Keratinocyte (primary cell): ENCODE results near the gene DUSP2. TPM values are rescaled to one million over a fixed set of nuclear protein-coding genes. Genes with fewer than 3 reads are reported as not detected.

Source experiments
- DNase-seq: peaks from one replicate; pipeline ENCODE4 v3.0.0-alpha.2; 2011; ENCODE audit warnings: low read depth, missing footprints, low spot score
- FAIRE-seq: peaks from 2 replicates; lab custom pipeline; 2011; peaks lifted over from hg19 to GRCh38; lab: Jason Lieb, UNC
- H2AFZ ChIP-seq: 2 replicates; pipeline ENCODE4 v1.6.0; 2012; ENCODE audit warnings: low read length, control low read depth, inconsistent platforms; ENCODE audit not compliant: control insufficient read depth
- H3K27ac ChIP-seq: 2 replicates; pipeline ENCODE4 v1.5.1; 2011; ENCODE audit warnings: low read length; ENCODE audit not compliant: control insufficient read depth, insufficient read depth
- H3K27me3 ChIP-seq: 3 replicates; pipeline ENCODE4 v1.6.0; 2011; ENCODE audit warnings: low read length; ENCODE audit not compliant: control insufficient read depth, insufficient read depth; ENCODE audit errors: extremely low read depth
- H3K36me3 ChIP-seq, 2 experiments: 2 replicates in 1 of 2; 3 replicates in 1 of 2; pipeline ENCODE4 v1.5.1; 2011; ENCODE audit warnings: low read length in 2 of 2, mild to moderate bottlenecking in 1 of 2; ENCODE audit not compliant: control insufficient read depth in 2 of 2, insufficient read depth in 2 of 2; ENCODE audit errors: extremely low read depth in 1 of 2
- H3K4me1 ChIP-seq: 3 replicates; pipeline ENCODE4 v1.5.1; 2011; ENCODE audit warnings: low read length; ENCODE audit not compliant: control insufficient read depth, insufficient read depth; ENCODE audit errors: extremely low read depth
- H3K4me2 ChIP-seq: 3 replicates; pipeline ENCODE4 v1.6.0; 2011; ENCODE audit warnings: low read depth, low read length; ENCODE audit not compliant: control insufficient read depth, insufficient read depth; ENCODE audit errors: extremely low read depth
- H3K4me3 ChIP-seq, 3 experiments: fragments of 200-600 bp in 1 of 3; sonication (generic) in 1 of 3; 2 replicates in 2 of 3; 3 replicates in 1 of 3; pipeline ENCODE4 v1.5.1; 2011 to 2016; ENCODE audit warnings: low read length in 3 of 3, mild to moderate bottlenecking in 3 of 3, control low read depth in 2 of 3, inconsistent platforms in 1 of 3, low read depth in 1 of 3, mixed read lengths in 1 of 3, mixed run types in 1 of 3, moderate library complexity in 1 of 3; ENCODE audit not compliant: control insufficient read depth in 2 of 3, insufficient read depth in 2 of 3; ENCODE audit errors: extremely low read depth in 1 of 3
- H3K79me2 ChIP-seq: 2 replicates; pipeline ENCODE4 v1.6.0; 2012; ENCODE audit warnings: low read length; ENCODE audit not compliant: control insufficient read depth, insufficient read depth
- H3K9ac ChIP-seq: 3 replicates; pipeline ENCODE4 v1.6.0; 2011; ENCODE audit warnings: low read length; ENCODE audit not compliant: control insufficient read depth, insufficient read depth; ENCODE audit errors: extremely low read depth
- H3K9me1 ChIP-seq: 3 replicates; pipeline ENCODE4 v1.6.0; 2011; ENCODE audit warnings: low read length; ENCODE audit not compliant: control insufficient read depth, insufficient read depth; ENCODE audit errors: extremely low read depth
- H3K9me3 ChIP-seq: 2 replicates; pipeline ENCODE4 v1.5.1; 2012; ENCODE audit warnings: low read depth, low read length; ENCODE audit not compliant: control insufficient read depth
- H4K20me1 ChIP-seq: 3 replicates; pipeline ENCODE4 v1.6.0; 2011; ENCODE audit warnings: low read length; ENCODE audit not compliant: control insufficient read depth, insufficient read depth; ENCODE audit errors: extremely low read depth
- EZH2 ChIP-seq: IDR thresholded peaks from one replicate; pipeline ENCODE4 v1.6.1; 2012; ENCODE audit warnings: inconsistent platforms, mild to moderate bottlenecking, low read length, moderate library complexity
- dilution Hi-C: fragments of 300-500 bp; cut with MboI; formaldehyde crosslinking; loops from one replicate; pipeline ENCODE4 v1.7.0; 2020; ENCODE audit warnings: low sequenced_read_pairs; ENCODE audit not compliant: extremely low pct_ligation_motif_present
- polyA plus RNA-seq, 5 experiments: library from polyadenylated mRNA; depleted of rRNA in 3 of 5; stranded (reverse) in 3 of 5; stranded (forward) in 1 of 5; unstranded in 1 of 5; fragments of >200 nt; gene quantifications; 1 replicate in 1 of 5; 2 replicates in 3 of 5; 3 replicates in 1 of 5; pipeline versions ENCODE4 v1.2.1 to v1.2.3, GENCODE V29; 2011 to 2012; ENCODE audit warnings: missing spikeins in 2 of 5, low read depth in 1 of 5, low replicate concordance in 1 of 5
- TF ChIP-seq, protein P1 (sequence below), 3 experiments: IDR thresholded peaks in 1 of 3; conservative IDR thresholded peaks in 1 of 3; optimal IDR thresholded peaks in 1 of 3; 2 replicates in 2 of 3; 3 replicates in 1 of 3; pipeline versions ENCODE3 to v1.5.1; 2011; ENCODE audit warnings: low read length in 3 of 3, mild to moderate bottlenecking in 3 of 3, moderate library complexity in 2 of 3, control low read depth in 1 of 3, inconsistent platforms in 1 of 3; ENCODE audit not compliant: insufficient read depth in 2 of 3; ENCODE audit errors: extremely low read depth in 1 of 3

The DUSP2 gene
- polyA plus RNA-seq, 1 donor (not counting 4 experiments of a cell fraction or from before 2014, with no cell fraction given) = 1.2 TPM

DNA sequence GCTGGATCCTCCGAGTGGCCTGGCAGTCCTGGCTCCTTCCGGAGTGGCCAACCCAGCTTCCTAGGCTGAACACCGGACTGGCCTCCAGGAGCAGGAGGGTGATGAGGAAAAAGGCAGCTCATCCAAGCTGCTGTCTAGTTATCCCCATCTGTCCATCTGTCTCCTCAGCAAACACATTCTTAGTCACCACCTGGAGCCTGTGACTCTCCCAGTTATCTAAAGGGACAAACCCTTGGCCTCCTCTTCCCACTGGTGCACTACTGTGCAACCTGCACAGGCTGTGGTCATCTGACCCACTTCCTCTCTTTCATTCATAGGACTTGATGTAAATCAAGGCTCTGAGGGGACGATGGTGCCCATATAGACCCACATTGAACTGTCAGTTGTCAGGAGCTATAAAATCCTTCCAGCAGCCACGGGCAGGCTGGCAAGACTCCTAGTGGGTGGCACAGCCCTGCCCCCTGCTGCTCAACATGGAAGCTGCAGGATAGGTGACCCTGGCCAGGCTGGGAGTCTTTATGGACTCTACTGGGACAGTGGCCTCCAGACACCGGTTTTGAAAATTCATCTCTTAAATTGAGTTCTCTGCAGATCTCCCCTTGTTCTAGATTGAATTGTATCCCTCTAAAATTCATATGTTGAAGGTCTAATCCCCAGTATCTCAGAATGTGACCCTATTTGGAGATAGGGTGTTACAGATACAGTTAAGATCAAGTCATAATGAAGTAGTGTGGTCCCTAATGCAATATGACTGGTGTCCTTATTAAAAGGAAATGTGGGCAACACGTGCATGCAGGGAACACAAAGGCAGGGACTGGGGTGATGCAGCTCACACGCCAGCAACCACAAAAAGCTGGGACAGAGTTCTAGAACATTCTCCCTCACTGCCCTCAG is 29.3 kb upstream of the DUSP2 start:
- H3K27ac ChIP-seq = no peak overlapping the region
- no peaks in the 10 kb centered on the region for H4K20me1 ChIP-seq
- no peak overlapping the region for H3K4me3 ChIP-seq
- no peaks in the 10 kb centered on the region for H3K9me1 ChIP-seq
- no peaks in the 10 kb centered on the region for H3K36me3 ChIP-seq
- FAIRE-seq (no peak), DNase-seq (no peak)
- dilution Hi-C loops = no loop called here
- no peaks in the 10 kb centered on the region for H3K27me3 ChIP-seq
- no peak overlapping the region for H3K4me2 ChIP-seq
- no peaks in the 10 kb centered on the region for H3K79me2 ChIP-seq
- H3K9ac ChIP-seq = no peak overlapping the region
- no peak overlapping the region for H2AFZ ChIP-seq
- TF ChIP-seq, protein P1, sequence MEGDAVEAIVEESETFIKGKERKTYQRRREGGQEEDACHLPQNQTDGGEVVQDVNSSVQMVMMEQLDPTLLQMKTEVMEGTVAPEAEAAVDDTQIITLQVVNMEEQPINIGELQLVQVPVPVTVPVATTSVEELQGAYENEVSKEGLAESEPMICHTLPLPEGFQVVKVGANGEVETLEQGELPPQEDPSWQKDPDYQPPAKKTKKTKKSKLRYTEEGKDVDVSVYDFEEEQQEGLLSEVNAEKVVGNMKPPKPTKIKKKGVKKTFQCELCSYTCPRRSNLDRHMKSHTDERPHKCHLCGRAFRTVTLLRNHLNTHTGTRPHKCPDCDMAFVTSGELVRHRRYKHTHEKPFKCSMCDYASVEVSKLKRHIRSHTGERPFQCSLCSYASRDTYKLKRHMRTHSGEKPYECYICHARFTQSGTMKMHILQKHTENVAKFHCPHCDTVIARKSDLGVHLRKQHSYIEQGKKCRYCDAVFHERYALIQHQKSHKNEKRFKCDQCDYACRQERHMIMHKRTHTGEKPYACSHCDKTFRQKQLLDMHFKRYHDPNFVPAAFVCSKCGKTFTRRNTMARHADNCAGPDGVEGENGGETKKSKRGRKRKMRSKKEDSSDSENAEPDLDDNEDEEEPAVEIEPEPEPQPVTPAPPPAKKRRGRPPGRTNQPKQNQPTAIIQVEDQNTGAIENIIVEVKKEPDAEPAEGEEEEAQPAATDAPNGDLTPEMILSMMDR (optimal IDR thresholded peaks at IDR 0.05 in 1 of 3, IDR thresholded peaks at IDR 0.05 in 1 of 3, conservative IDR thresholded peaks at IDR 0.05 in 1 of 3; ENCODE audit: extremely low read depth in 1 of 3, insufficient read depth in 2 of 3, low read length in 3 of 3) = peak; percentile 90 to 98 (median 92)
- TF ChIP-seq EZH2 = no peak
- no peaks in the 10 kb centered on the region for H3K9me3 ChIP-seq
- no peaks in the 10 kb centered on the region for H3K4me1 ChIP-seq

DNA sequence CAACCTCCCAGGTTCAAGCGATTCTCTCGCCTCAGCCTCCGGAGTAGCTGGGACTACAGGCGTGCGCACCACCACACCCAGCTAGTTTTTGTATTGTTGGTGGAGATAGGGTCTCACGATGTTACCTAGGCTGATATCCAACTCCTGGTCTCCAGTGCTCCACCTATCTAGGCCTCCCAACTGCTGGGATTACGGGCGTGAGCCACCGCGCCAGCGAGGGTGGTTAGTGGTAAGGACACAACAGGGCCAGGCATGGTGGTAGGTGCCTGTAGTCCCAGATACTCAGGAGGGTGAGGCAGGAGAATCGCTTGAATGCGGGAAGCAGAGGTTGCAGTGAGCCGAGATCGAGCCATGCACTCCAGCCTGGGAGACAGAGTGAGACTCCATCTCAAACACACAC is 26.6 kb upstream of the DUSP2 start:
- Histone ChIP-seq H3K9me3 (no peaks in the 10 kb centered on the region), H3K36me3 (no peaks in the 10 kb centered on the region), H4K20me1 (no peaks in the 10 kb centered on the region), H3K4me1 (no peaks in the 10 kb centered on the region), H3K27ac (no peak overlapping the region), H3K9me1 (no peaks in the 10 kb centered on the region), H3K27me3 (no peaks in the 10 kb centered on the region), H3K4me2 (no peak overlapping the region), H2AFZ (no peak overlapping the region), H3K9ac (no peak overlapping the region), H3K4me3 (no peak overlapping the region), H3K79me2 (no peaks in the 10 kb centered on the region)
- TF ChIP-seq, protein P1 (optimal IDR thresholded peaks at IDR 0.05 in 1 of 3, IDR thresholded peaks at IDR 0.05 in 1 of 3, conservative IDR thresholded peaks at IDR 0.05 in 1 of 3; ENCODE audit: extremely low read depth in 1 of 3, insufficient read depth in 2 of 3, low read length in 3 of 3) = no peak
- TF ChIP-seq EZH2 = no peak
- FAIRE-seq = no peak
- no peak for DNase-seq
- dilution Hi-C loops = no loop called here
